Neural crest cell (in vitro differentiated cells): Measurements from ENCODE around the gene C9orf50. TPM values are rescaled to one million over a fixed set of nuclear protein-coding genes. Genes with fewer than 3 reads are reported as not detected.

ENCODE experiments used
- DNase-seq: peaks from one replicate; pipeline ENCODE4 v3.0.0; 2021; ENCODE audit warnings: low read depth, mixed read lengths, low spot score
- H3K27ac Mint-ChIP-seq: one replicate; pipeline ENCODE4 v1.8.0; 2021; ENCODE audit warnings: mild to moderate bottlenecking, mixed read lengths; ENCODE audit not compliant: unreplicated experiment
- H3K27me3 Mint-ChIP-seq: 2 replicates; pipeline ENCODE4 v1.8.0; 2021; ENCODE audit warnings: low read depth, mild to moderate bottlenecking, mixed read lengths
- H3K36me3 Mint-ChIP-seq: 2 replicates; pipeline ENCODE4 v1.8.0; 2021; ENCODE audit warnings: low read depth, mild to moderate bottlenecking, mixed read lengths
- H3K4me1 Mint-ChIP-seq: 2 replicates; pipeline ENCODE4 v1.8.0; 2021; ENCODE audit warnings: mixed read lengths
- H3K4me3 Mint-ChIP-seq: one replicate; pipeline ENCODE4 v1.8.0; 2021; ENCODE audit warnings: mild to moderate bottlenecking, mixed read lengths
- H3K9me3 Mint-ChIP-seq: 2 replicates; pipeline ENCODE4 v1.8.0; 2021; ENCODE audit warnings: mixed read lengths
- CTCF ChIP-seq: fragments of 200-600 bp; sonication (generic); conservative IDR thresholded peaks from 2 replicates; pipeline ENCODE4 v1.5.0; 2021; ENCODE audit warnings: antibody characterized with exemption, mild to moderate bottlenecking
- total RNA-seq: library from RNA; stranded (reverse); gene quantifications from 2 replicates; pipeline ENCODE4 v1.2.1, GENCODE V29; 2021

C9orf50 gene
- total RNA-seq, 1 donor from 2014 or later = 0.26 TPM

- H3K27ac Mint-ChIP-seq = no peak overlapping the region
- H3K4me3 Mint-ChIP-seq = peak overlapping the region; percentile 90
Observed at GRCh38 chr9:129624168-129624759, 3.4 kb upstream of the C9orf50 start.

GRCh38 chr9:129623331-129623730 lies 2.4 kb upstream of the C9orf50 start:
- Mint-ChIP-seq H3K27me3 (peaks cover 6% of the 10 kb centered on the region), H3K27ac (no peak overlapping the region), H3K9me3 (peaks cover 3% of the 10 kb centered on the region), H3K4me3 (peak overlapping the region; percentile 63), H3K4me1 (peaks cover 44% of the 10 kb centered on the region), H3K36me3 (no peaks in the 10 kb centered on the region)
- TF ChIP-seq CTCF = no peak
- no peak for DNase-seq

More at GRCh38 chr9:129624168-129624759, 3.4 kb upstream of the C9orf50 start:
- Mint-ChIP-seq H3K36me3 (no peaks in the 10 kb centered on the region), H3K27me3 (peaks cover 6% of the 10 kb centered on the region), H3K9me3 (no peaks in the 10 kb centered on the region), H3K4me1 (peaks cover 44% of the 10 kb centered on the region)
- peak; percentile 78 for TF ChIP-seq CTCF
- DNase-seq = peak; percentile 89

DNA sequence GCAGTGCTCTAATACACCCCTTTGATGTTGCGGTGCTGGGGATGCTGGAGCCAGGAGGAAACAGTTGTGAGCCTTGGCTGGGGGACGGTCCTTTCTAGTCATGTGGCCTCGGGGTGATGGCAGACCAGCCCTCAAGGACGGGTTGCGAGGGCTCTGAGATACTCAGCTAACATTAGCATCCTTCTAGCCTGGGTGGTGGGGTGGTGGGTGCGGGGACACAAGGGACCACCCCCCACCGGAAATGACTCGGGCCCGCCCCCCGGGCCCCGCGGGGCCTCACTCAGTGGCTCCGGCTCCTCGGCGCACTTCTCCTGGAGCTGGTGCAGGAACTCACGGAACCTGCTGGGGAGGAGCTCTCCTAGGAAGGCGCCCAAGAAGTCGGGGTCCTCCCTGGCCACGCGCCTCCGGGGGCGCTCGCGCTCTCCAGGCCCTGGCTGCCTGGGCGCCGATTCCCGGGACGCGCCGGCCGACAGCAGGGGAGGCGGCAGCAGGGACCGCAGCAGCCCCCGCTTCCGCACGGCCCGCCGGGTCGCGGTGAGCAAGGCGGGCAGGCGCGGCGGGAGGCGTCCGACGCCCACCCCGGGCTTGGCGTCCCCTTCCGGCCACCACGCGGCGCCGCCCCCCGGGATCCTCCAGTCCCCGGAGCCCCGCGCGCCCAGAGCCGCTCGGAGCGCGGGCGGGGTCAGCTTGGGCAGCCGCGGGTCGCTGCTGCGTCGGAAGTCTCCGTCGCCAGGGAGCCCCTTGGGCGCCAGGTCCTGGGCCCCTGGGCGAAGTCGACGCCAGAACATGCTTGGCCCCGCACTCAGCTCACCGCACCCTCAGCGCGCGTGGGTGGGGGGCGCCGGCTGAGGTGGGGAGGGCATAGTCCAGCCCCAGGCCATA lies 873 bp downstream of the C9orf50 start:
- peaks cover 25% of the 10 kb centered on the region for H3K4me1 Mint-ChIP-seq
- H3K27me3 Mint-ChIP-seq = peaks cover 6% of the 10 kb centered on the region
- no peaks in the 10 kb centered on the region for H3K36me3 Mint-ChIP-seq
- peak; percentile 40 for TF ChIP-seq CTCF
- H3K9me3 Mint-ChIP-seq = peaks cover 3% of the 10 kb centered on the region
- H3K27ac Mint-ChIP-seq = no peak overlapping the region
- DNase-seq = no peak
- peak overlapping the region; percentile 61 for H3K4me3 Mint-ChIP-seq

GRCh38 chr9:129617167-129617566 lies 3.7 kb downstream of the C9orf50 start:
- H3K27ac Mint-ChIP-seq = no peak overlapping the region
- H3K27me3 Mint-ChIP-seq = peaks cover 6% of the 10 kb centered on the region
- peak overlapping the region; percentile 58 for H3K4me3 Mint-ChIP-seq
- H3K4me1 Mint-ChIP-seq = peaks cover 21% of the 10 kb centered on the region
- H3K9me3 Mint-ChIP-seq = peaks cover 3% of the 10 kb centered on the region
- TF ChIP-seq CTCF = peak; percentile 60
- DNase-seq = no peak
- H3K36me3 Mint-ChIP-seq = no peaks in the 10 kb centered on the region

DNA sequence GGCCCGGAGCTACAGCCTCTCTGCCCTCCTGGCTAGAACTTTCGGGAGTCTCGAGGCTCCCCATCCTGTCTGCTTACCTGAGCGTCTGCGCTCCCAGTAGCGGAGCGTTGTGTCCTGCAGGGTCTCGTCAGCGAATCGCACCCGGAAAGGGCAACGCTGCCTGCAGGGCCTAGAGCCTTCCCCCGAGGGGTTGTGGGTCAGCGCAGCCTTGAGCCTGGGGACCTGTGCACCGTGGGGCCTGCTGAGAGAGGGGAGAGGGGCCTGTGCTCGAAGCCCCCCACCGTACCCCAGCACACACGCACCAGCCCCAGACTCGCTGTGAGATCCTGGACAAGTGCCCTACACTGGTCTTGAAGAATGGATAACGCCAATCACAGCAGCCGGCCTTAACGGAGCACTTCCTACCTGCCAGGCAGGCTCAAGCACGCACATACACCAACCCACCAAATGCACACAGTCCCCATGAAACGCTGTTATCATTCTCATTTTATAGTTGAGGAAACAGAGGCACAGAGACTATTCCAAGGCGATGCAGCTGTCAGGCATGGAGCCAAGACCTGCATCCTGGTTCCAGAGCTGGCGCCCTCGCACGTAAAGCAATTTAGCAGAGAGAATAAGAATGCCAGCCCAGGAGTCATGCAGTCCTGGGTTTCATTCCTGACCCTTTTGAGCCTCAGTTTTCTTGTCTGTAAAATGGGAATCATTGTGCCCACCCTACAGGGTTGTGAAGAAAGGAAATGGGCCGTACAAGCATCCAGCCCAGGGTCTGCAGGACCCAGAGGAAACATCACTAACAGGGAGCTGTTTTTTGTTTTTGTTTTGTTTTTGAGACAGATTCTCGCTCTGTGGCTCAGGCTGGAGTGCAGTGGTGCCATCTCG lies 5.3 kb downstream of the C9orf50 start:
- DNase-seq = no peak

More for the DNA sequence above, 5.3 kb downstream of the C9orf50 start:
- Mint-ChIP-seq H3K27me3 (no peaks in the 10 kb centered on the region), H3K36me3 (no peaks in the 10 kb centered on the region), H3K9me3 (peaks cover 3% of the 10 kb centered on the region), H3K4me3 (no peak overlapping the region), H3K27ac (no peak overlapping the region), H3K4me1 (peaks cover 22% of the 10 kb centered on the region)
- no peak for TF ChIP-seq CTCF
